Measurements from ENCODE around the gene CHST12. TPM values are rescaled to one million over a fixed set of nuclear protein-coding genes. Genes with fewer than 3 reads are reported as not detected.

Gene CHST12
- total RNA-seq, 2 experiments from 2014 or later: 3.9 to 43.4 TPM

- CTCF ChIA-PET (ENCODE audit: unreplicated experiment): no interaction called here
- Histone ChIP-seq H3K79me2 (ENCODE audit: insufficient read depth, low read depth, low read length) (no peaks in the 10 kb centered on the region), H3K9me3 (ENCODE audit: low read length) (no peaks in the 10 kb centered on the region), H3K4me1 (ENCODE audit: insufficient read depth, low read length, poor library complexity, severe bottlenecking) (no peaks in the 10 kb centered on the region), H3K27ac (ENCODE audit: low read depth, low read length, poor library complexity, severe bottlenecking) (no peak overlapping the region), H3K36me3 (ENCODE audit: insufficient read depth, low read length) (no peaks in the 10 kb centered on the region), H2AFZ (ENCODE audit: low read length) (no peak overlapping the region), H3K4me2 (ENCODE audit: low read length) (no peak overlapping the region), H4K20me1 (ENCODE audit: insufficient read depth, low read length) (no peaks in the 10 kb centered on the region; the same call in 1 of the 2 replicates), H3K9me2 (ENCODE audit: insufficient read depth, low read length) (no peaks in the 10 kb centered on the region), H3K4me3 (ENCODE audit: low read depth, low read length, poor library complexity, severe bottlenecking) (no peak overlapping the region)
- no TSS peak for BruUV-seq (replicated peaks)
- POLR2A ChIA-PET: no interaction called here
- no peak for DNase-seq (ENCODE audit: low spot score)
- intact Hi-C loops (cut with micrococcal nuclease; ENCODE audit: unreplicated experiment): no loop called here
- TF ChIP-seq EZH2phosphoT487 (IDR thresholded peaks at IDR 0.05; ENCODE audit: borderline replicate concordance, low read depth, low read length) (no peak), CTCF (conservative IDR thresholded peaks at IDR 0.05; ENCODE audit: low read length) (no peak)
These were observed 93.0 kb downstream of the CHST12 start for GRCh38 chr7:2496375-2496774.

DNA sequence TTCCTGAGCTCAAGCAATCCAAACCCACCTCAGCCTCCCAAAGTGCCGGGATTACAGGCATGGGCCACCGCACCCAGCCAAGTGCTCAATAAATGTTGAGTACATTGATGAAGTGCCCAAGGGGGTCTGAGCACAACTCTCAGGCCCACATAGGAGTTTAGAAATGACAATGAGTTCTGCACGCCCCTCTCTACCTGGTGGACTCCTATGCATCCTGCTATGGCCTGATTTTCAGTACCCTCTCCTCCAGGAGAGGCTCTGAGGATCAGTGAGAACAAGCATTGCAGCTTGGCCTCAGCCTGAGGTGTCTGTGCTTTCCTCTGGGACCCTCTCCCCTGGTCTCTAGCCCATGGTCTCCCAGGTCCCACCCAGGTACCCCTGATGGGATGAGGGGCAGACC is 93.7 kb downstream of the CHST12 start:
- no peaks in the 10 kb centered on the region for H3K9me3 ChIP-seq (ENCODE audit: low read length)
- intact Hi-C loops (cut with micrococcal nuclease; ENCODE audit: unreplicated experiment): no loop called here
- no TSS peak for BruUV-seq (replicated peaks)
- no peak overlapping the region for H2AFZ ChIP-seq (ENCODE audit: low read length)
- H3K4me1 ChIP-seq (ENCODE audit: insufficient read depth, low read length, poor library complexity, severe bottlenecking): no peaks in the 10 kb centered on the region
- no peak overlapping the region for H3K27ac ChIP-seq (ENCODE audit: low read depth, low read length, poor library complexity, severe bottlenecking)
- no peak overlapping the region for H3K4me2 ChIP-seq (ENCODE audit: low read length)
- no peak for DNase-seq (ENCODE audit: low spot score)
- H3K36me3 ChIP-seq (ENCODE audit: insufficient read depth, low read length): no peaks in the 10 kb centered on the region
- no peak overlapping the region for H3K4me3 ChIP-seq (ENCODE audit: low read depth, low read length, poor library complexity, severe bottlenecking)
- H4K20me1 ChIP-seq (ENCODE audit: insufficient read depth, low read length): no peaks in the 10 kb centered on the region; the same call in 1 of the 2 replicates
- H3K79me2 ChIP-seq (ENCODE audit: insufficient read depth, low read depth, low read length): no peaks in the 10 kb centered on the region
- no peak for TF ChIP-seq EZH2phosphoT487 (IDR thresholded peaks at IDR 0.05; ENCODE audit: borderline replicate concordance, low read depth, low read length)
- no peak for TF ChIP-seq CTCF (conservative IDR thresholded peaks at IDR 0.05; ENCODE audit: low read length)
- H3K9me2 ChIP-seq (ENCODE audit: insufficient read depth, low read length): no peaks in the 10 kb centered on the region
- POLR2A ChIA-PET: no interaction called here
- CTCF ChIA-PET (ENCODE audit: unreplicated experiment): no interaction called here

DNA sequence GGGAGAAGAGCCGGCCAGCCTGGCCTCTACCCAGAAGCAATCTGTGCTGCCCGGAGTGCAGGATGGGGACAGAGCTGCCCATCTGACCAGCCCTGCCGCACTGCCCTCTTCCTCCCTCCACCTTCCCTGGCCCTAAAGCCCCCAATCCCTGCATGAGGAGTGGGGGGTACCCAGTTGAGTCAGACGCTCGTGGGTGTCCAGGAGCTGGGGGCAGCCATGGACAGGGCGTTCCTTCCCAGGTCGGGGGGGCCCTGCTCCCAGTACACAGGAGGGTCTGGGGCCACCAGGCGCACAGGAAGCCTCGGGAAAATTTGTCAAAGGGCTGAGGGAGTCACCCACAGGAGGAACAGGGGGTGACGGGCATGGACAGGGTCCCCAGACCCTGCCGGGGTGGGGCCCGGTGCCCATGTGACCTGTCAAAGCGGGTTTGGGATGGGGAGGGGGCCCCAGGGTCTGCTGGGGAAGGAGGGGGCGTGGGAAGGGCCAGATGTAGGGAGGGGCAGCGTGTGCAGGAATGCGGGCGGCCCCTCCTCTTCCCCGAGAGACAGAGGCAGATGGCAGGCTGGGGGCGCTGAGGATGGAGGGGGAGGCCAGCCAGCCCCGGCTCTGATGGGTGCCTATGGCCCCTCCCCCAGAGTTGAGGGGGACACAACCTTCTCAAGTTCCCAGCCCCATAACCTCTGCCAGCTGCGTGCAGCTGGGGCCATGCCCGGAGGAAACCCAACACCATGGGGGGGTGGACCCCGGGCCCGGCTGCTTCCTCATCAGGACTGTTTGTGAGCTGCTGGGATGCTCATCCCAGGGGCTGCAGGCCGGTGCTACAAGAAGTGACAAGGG is 94.3 kb downstream of the CHST12 start:
- POLR2A ChIA-PET: interaction anchor here (1.2 kb wide), 1 partner anchor 29 kb away, joined by 4 read pairs; no protein-coding TSS in a partner anchor

More for the DNA sequence above, 94.3 kb downstream of the CHST12 start:
- H3K9me2 ChIP-seq (ENCODE audit: insufficient read depth, low read length): no peaks in the 10 kb centered on the region
- CTCF ChIA-PET (ENCODE audit: unreplicated experiment): interaction anchor here (0.6 kb wide), 1 partner anchor 184 kb away, joined by 5 read pairs; no protein-coding TSS in a partner anchor
- no peaks in the 10 kb centered on the region for H3K79me2 ChIP-seq (ENCODE audit: insufficient read depth, low read depth, low read length)
- H3K36me3 ChIP-seq (ENCODE audit: insufficient read depth, low read length): no peaks in the 10 kb centered on the region
- no peak overlapping the region for H3K27ac ChIP-seq (ENCODE audit: low read depth, low read length, poor library complexity, severe bottlenecking)
- H3K9me3 ChIP-seq (ENCODE audit: low read length): no peaks in the 10 kb centered on the region
- no peak overlapping the region for H2AFZ ChIP-seq (ENCODE audit: low read length)
- H3K4me3 ChIP-seq (ENCODE audit: low read depth, low read length, poor library complexity, severe bottlenecking): no peak overlapping the region
- no TSS peak for BruUV-seq (replicated peaks)
- TF ChIP-seq EZH2phosphoT487 (IDR thresholded peaks at IDR 0.05; ENCODE audit: borderline replicate concordance, low read depth, low read length) (no peak), CTCF (conservative IDR thresholded peaks at IDR 0.05; ENCODE audit: low read length) (no peak)
- H3K4me2 ChIP-seq (ENCODE audit: low read length): no peak overlapping the region
- intact Hi-C loops (cut with micrococcal nuclease; ENCODE audit: unreplicated experiment): no loop called here
- DNase-seq (ENCODE audit: low spot score): no peak
- no peaks in the 10 kb centered on the region; the same call in 1 of the 2 replicates for H4K20me1 ChIP-seq (ENCODE audit: insufficient read depth, low read length)
- no peaks in the 10 kb centered on the region for H3K4me1 ChIP-seq (ENCODE audit: insufficient read depth, low read length, poor library complexity, severe bottlenecking)
